Stimulated activated CD4-positive, alpha-beta T cell treated with anti-CD3 and anti-CD28 coated beads, TNF-alpha, amount 100 ng/mL, for 24 hours (primary cell): ENCODE results near the gene ZNF831.

Source experiments
- DNase-seq, 3 experiments: peaks; one replicate each; pipeline ENCODE4 v3.0.0-alpha.2; 2020; ENCODE audit warnings: low read depth in 3 of 3

Gene ZNF831

GRCh38 chr20:59157531-59157930 lies 6.1 kb upstream of the ZNF831 start:
- DNase-seq = no peak

DNA sequence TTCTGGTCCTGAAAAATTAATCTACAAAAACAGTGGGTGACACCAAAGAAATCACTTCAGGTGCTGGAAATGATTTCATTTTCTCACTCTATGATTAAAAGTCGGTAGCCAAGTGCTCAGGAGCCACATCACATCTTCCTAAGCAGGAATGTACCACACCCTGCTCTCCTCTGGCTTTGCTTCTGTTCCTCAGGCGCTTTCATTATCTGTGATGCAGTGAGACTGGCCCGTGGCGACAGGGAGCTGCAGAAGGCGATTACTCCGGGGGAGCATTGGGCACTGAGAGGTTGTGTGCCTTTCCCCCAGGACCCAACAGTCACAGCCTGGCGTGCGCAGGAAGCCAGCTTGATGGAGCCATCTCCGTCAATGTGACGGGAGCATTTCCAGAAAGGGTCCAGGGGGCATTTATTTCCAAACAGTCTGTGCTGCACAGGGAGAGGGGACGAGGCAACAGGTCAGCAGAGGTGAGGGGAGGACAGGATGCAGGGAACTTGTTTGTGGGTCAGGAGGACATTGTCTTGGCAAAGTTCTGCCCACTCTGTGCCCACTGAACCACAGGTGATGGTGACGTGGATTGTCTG lies 5.6 kb upstream of the ZNF831 start:
- DNase-seq = no peak

- no peak for DNase-seq
Observed at GRCh38 chr20:59158673-59159072, 4.9 kb upstream of the ZNF831 start.

DNA sequence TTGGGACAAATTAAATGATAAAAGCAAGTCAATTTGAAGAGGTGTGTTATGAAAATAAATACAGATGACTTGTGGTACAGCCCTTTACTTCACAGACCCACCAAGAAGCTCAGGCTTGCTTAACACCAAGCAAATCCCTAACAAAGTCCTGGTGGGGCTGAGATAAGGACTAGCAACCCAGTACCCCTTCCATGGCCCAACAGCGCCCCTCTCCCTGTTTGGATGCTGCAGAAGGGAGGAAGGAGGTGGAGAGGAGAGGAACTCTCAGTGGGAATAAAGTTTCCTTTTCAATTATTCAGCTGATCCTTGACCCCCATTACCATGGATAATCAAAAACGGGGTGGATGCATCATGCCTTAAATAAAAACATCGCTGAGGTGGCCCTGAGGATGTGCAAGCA lies 4.5 kb upstream of the ZNF831 start:
- DNase-seq = no peak

DNA sequence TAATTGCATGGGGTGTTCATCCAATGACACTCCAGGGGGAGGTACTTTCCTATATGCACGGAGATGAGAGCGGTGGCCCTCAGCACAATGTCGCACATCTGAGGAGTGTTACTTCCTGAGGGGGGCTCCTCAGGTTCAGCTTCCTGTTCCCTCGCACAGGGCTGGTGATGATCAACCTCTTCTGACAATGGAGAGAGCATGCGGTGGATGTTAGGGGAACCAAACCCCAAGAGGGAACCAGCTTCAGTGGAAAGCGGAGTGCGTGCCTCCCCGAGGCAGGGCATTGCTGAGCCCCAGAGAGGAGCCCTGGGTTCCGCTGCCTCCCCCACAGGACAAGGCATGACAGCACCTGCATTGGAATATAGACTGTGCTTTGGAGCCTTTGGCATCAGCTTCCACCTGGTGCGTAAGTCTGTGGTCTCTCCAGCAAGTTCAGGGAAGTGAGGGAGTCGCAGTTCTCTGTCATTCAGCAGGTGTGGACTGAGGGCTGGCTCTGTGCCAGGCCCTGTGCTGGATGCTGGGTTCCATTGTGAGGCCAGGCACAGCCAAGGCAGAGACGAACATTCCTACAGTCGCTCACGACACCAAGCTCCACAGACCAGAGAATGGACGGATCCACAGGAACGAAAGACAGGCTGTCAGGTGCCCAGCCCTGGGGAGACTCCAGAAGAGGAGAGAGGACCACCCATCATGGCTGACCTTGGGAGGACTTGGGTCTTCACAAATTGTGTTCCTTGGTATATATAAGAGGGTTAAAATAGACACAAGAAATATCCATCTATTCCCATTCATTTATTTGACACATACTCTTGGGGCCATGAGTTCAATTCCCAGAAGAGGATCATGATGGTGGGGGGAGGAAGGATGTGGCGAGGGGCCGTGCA lies 3.9 kb upstream of the ZNF831 start:
- no peak for DNase-seq

- no peak for DNase-seq
Observed at GRCh38 chr20:59160389-59161115, 3.1 kb upstream of the ZNF831 start.

DNA sequence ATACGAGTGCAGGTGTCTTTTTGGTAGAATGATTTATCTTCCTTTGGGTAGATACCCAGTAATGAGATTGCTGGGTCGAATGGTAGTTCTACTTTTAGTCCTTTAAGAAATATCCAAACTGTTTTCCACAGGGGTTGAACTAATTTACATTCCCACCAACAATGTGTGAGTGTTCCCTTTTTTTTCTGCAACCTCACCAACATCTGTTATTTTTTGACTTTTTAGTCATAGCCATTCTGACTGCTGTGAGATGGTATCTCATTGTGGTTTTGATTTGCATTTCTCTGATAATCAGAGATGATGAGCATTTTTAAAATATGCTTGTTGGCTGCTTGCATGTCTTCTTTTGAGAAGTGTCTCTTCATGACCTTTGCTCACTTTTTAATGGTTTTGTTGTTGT lies 1.9 kb upstream of the ZNF831 start:
- no peak for DNase-seq

GRCh38 chr20:59164686-59165391 lies 1.2 kb downstream of the ZNF831 start:
- DNase-seq = no peak

DNA sequence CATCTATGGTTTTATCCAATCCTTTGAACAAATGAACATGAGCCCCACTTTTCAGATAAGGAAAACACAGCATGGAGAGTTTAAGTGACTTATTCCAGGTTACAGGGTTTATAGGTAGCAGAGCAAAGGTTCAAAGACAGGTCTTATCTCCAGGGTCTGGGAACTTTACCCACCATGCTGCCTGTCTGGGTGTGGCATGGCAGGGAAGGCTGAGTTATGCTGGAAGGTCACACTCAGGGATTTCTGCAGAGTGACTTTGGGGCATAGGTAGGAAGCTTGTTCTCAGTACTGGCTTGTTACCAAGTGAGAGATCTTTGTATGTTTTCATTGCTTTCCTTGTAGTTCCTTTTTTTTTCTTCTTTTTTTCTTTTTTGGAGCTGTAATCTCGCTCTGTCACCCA lies 1.8 kb downstream of the ZNF831 start:
- DNase-seq = no peak

DNA sequence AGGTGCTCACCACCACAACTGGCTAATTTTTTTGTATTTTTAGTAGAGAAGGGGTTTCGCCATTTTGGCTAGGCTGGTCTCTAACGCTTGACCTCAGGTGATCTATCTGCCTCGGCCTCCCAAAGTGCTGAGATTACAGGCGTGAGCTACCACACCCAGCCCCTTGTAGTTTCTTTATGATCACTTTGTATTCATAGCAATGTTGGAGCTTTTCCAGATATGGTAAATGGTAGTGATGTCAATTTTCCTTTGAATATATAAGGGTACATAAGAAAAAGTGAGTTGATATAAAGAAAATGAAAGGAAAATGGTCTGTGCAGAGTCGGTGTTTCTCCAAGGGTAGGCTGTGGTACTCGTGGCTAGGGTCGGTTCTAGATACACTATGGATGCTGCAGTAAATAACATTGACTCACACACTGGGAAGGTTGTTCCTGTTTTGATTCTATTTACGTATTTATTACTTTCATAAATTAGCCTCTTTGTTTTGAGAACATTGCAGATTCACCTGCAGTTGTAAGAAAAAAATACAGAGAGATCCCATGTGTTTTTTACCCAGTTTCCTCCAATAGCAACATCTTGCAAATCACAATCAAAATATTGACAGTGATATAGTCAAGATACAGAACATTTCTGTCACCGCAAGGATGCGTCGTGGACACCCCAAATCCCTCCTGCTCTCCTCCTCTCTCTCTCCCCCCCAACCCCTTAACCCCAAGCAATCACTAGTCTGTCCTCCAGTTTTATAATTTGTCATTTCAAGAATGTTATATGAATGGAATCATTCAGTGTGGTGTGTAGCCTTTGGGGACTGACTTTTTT lies 2.5 kb downstream of the ZNF831 start:
- no peak for DNase-seq

- DNase-seq = no peak
Observed at GRCh38 chr20:59170406-59171349, 7.1 kb downstream of the ZNF831 start.

- no peak for DNase-seq
Observed at GRCh38 chr20:59171986-59172385, 8.4 kb downstream of the ZNF831 start.

DNA sequence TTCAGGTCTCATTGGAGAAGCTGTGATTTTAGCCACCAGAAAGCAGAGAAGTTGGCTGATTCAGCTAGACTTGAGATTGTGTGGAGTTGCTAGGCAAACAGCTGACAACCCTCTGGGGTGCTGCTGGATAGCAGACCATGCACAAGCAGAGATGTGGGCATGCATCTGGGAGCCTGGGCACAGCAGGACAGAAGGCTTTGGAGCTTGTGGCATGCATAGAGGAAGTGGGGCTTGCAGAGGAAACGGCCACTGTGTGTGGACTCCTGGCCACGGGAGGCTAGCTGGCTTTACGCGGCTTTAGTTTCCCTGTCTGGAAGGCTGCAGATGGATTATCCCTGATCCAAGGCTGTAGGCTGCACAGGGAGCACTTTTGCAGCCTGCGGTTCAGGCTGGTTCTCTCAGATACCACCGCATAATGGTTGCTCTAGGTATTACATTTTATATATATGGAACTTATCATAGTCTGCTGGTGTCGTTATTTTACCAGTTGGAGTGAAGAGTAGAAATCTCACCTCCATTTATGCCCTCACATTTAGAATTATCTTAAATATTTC lies 10.4 kb downstream of the ZNF831 start:
- DNase-seq = no peak

- DNase-seq = no peak
Observed at GRCh38 chr20:59175002-59175401, 11.4 kb downstream of the ZNF831 start.

DNA sequence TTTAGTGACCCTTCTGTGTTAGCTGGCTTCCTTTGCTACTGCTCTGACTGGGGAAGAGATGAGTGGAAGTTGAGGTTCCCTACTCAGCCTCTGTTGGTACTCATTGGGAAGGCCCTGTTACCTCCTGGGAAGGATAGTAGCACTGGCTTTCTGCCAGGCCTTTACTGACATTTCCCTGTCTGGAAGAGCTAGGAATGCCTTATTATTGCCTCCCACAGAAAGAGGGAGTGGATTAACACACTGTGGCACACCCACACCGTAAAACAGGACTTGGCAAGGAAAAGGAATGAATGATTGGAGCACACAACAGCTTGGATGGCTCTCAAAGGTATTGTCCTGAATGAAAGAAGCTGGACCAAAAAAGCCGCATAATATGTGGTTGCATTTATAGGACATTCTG lies 12.2 kb downstream of the ZNF831 start:
- no peak for DNase-seq

- no peak for DNase-seq
Observed at GRCh38 chr20:59176812-59177211, 13.2 kb downstream of the ZNF831 start.

- peak in 2 of 3 experiments; percentile 27 to 30 for DNase-seq
Observed at GRCh38 chr20:59177266-59178250, 13.9 kb downstream of the ZNF831 start.

DNA sequence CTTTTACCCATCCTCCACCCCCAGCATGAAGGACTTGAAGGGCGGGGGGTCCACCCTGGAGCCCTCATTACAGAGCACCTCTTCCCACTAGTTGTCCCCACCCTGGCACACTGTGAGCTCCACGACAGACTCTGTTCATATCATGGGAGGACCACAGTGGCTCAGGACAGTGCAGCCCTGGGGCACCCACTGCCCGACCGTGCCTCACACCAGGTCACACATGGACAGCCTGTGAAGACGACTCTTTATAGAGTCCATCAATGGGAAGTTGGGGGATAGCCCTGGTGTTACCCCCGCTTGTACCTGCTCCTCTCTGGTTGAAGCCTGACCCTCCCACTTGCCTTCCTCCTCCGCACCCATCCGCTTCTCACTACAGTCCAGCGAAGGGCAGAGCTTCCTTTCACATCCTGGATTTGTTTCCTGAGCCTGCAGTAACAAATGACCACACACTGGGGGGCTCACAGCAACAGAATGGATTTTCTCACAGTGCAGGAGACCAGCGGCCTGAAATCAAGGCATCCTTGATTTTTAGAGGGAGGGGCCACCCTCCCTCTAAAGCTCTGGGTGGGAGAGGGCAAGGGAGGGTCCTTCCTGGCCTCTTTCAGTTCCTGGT lies 15.5 kb downstream of the ZNF831 start:
- no peak for DNase-seq
